Myocyte (in vitro differentiated cells): ENCODE measurements around the gene KTI12. TPM values are rescaled to one million over a fixed set of nuclear protein-coding genes. Genes with fewer than 3 reads are reported as not detected.

Source experiments
- DNase-seq: peaks from one replicate; pipeline ENCODE4 v3.0.0-alpha.2; 2012; ENCODE audit warnings: low read depth
- total RNA-seq: library from RNA; depleted of rRNA; stranded (reverse); fragments of >200 nt; gene quantifications from 2 replicates; pipeline ENCODE4 v1.2.3, GENCODE V29; 2014

The KTI12 gene
- total RNA-seq, 1 donor from 2014 or later, result 11.6 TPM

GRCh38 chr1:51989582-51990477, 43.8 kb downstream of the KTI12 start:
- no peak for DNase-seq

DNA sequence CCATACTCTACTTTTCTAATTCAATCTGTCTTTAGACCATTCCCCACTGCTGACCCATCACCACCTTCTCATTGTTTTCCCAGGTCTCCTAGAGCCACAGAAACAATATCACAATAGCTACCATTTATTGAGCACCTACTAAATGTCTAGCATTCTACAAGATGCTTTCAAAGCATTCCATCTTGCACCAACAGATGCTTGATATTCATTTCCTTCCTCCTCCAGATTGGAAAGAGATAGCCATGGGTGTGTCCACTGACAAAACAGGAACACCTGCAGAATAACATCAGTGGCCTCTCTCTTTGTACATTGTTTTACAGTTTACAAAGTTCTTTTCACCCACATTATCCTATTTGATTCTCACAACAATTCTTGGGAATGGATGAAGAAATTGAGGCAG, 45.4 kb downstream of the KTI12 start:
- no peak for DNase-seq

DNA sequence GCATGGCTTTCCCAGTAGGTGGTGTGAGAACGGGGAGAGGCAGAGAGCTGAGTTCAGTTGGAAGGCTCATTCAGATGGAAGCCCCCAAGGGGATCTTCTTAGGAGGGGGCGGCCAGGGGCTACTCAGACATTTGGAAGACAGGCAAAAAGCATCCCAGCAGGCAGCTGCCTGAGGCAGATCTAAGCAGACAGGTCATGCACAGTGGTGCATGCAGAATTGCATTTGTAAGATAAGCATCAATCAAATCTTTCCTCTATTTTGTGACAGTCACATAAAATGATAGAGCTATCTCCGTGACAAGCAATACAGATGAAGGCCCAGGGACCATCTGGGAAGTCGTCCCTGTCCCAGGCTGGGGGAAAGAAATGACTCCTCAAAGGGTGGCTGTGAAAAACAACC, 46.9 kb downstream of the KTI12 start:
- no peak for DNase-seq

GRCh38 chr1:51982161-51982560, 51.4 kb downstream of the KTI12 start:
- no peak for DNase-seq

Other genes with a start within 250 kb of the KTI12 start
- 67.8 and 84.5 TPM in 2 replicates for gene NRDC, start 155.1 kb downstream of the KTI12 start, total RNA-seq
- gene RAB3B, start 43.1 kb downstream of the KTI12 start, total RNA-seq, result 0.78 and 0.88 TPM in 2 replicates
- gene TXNDC12, start 21.4 kb upstream of the KTI12 start, total RNA-seq, result 30.5 and 34.5 TPM in 2 replicates
- 75.0 and 86.9 TPM in 2 replicates for gene BTF3L4, start 22.5 kb upstream of the KTI12 start, total RNA-seq
- 17.0 and 18.2 TPM in 2 replicates for gene ZFYVE9, start 108.3 kb upstream of the KTI12 start, total RNA-seq